Pons (tissue), 1 donor: Measurements from ENCODE around the gene SSTR3.
"Not testable (repeated sequence)": the region's sequence is repeated elsewhere in the genome, so short reads cannot be mapped to it uniquely, and the experiment has no call there.

Source experiments
- DNase-seq: peaks from one replicate; pipeline ENCODE4 v3.0.0-alpha.2; 2016; ENCODE audit warnings: low spot score

Gene SSTR3

DNA sequence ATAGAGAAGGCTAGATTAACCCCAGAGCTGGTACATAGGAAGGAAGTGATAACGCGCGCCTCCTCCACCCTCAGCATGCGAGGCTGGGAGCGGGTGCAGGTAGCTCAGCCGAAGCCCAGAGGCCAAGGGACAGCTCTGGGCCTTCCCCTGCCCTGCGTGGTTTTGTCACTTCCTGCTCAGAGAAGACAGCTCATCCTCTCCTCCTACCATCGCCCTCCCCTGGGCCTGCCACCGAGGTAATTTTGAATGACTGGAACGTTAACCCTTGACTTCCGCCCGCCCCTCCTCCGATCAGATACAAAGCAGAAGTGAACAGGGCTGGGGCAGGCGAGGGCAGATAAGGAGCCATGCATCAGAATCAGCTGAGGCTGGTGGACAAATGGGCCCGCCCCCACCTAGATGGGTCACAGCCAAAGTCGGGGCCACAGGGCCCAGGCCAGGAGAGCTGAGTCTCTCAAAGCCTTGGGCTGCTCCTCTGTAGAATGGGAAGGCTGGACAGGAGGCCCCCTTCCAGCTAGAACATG lies 30.2 kb upstream of the SSTR3 start:
- no peak for DNase-seq

GRCh38 chr22:37241351-37242142 lies 29.3 kb upstream of the SSTR3 start:
- no peak for DNase-seq

DNA sequence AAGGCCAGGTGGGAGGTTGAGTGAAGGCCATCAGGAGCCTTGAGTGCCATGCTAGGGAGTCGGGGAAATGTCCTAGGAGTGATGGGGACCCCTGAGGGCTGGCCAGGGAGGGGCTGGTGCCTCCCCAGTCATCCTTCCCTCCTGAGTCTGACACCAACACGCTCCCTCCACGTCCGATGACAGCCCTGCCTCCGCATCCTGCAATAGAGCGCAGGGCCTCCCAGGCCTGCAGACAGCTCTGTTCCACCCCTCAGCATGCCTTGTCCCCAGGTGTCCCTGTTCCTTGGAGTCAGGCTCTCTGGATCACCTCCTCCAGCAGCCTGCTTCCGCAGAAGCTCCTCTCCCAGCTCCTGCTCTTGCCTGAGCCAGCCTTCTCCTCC lies 28.7 kb upstream of the SSTR3 start:
- DNase-seq: no peak

DNA sequence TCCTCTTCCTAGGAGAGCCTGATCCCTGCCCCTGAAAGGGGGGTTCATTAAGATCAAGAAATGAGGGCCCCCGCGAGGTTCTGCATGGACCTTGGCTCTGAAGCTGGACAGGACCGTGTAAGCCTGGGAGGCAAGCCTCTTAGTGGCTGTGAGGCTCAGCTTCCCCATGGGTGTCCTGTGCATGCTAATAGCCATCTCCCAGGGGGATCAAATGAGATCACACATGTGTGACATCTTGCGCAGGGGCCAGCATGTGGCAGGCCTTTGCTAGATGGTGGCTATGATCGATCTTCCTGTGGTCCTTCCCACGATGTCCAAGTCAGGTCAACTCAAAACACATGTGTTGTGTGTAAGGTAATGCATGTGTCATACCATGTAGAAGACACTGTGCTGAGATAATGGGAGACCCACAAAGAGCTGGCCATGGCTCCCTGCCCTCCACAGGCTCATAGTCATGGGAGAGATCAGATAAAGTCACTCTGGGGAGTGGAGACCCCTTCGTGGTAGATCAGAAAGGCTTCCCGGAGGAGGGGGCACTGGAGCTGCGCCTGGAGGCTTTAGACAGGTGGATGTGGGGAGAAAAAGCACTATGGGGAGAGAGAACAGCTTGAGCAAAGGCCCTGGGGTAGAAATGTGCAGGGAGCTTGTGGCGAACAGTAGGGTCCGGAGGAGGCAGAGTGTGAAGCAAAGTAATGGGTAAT lies 28.1 kb upstream of the SSTR3 start:
- no peak for DNase-seq

GRCh38 chr22:37239336-37240239 lies 27.3 kb upstream of the SSTR3 start:
- no peak for DNase-seq

GRCh38 chr22:37237371-37238268 lies 25.3 kb upstream of the SSTR3 start:
- DNase-seq: no peak

DNA sequence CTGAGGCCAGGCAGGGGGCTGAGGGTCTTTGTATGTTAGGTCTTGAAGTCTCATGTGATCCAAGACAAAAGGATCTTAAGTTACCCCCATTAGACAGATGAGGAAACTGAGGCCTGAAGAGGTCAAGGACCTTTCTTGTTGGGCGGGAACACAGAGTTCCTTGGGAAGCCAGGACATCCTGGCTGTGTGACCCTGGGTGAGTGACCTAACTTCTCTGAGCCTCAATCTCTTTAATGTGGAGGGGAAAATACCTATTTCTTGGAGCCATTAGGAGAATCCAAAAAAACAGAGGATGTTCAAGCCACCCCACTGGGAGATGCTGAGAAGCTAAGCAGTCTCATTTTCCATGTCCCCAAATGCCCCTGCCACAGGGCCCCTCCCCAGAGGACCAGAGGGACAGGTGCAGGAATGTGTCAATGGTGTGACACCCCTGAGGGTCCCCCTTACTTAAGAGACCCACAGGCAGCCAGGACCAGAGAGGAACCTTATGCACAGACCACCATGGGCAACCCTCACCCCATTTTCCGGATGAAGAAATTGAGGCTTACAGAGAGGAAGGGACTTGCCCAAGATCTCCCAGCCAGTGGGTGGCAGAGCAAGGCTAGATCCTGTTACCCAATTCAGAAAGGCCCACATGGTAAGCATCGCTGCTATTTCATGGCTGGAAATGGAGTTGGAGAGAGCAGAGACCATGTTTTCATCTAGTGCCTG lies 23.8 kb upstream of the SSTR3 start:
- no peak for DNase-seq

- DNase-seq: no peak
Observed at GRCh38 chr22:37234736-37235711, 22.7 kb upstream of the SSTR3 start.

DNA sequence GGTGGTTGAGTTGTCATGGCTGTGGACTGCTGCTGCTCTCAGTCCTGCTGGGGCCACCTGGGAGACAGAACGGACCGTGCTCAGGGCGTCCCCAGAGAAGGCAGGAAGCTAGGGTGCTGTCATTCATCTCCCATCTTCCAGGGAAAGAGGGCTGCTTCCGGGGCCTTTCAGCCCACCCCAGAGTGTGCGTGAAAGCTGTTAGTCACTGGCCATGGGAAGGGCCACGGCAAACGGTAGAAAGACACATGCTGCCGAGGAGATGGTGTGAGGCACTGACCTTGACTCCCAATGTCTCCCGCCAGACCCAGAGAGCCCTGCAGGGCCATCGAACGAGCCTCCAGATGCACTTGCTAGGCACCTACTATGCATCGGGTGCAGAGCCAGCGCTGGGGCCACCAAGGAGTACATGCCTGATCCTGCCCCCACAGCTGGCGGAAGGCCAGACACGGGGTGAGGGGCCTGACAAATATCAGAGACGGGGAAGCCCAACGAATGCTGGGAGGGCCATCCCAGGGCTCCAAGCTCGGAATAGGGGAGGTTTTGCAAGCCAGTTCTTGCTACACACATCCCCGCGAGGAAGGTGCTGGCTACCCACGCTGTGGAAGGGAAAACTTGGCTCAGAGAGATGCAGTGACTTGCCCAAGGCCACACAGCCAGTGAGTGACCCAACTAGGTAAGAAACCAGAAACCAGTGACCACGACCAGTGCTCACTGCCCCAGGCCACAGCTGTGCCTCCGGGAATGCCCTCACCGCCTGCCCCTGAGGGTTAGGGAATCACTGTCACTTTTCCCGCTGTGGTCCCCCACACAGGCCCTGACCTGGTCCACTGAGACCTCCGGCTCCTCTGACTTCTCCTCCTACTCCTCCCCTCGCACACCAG lies 21.7 kb upstream of the SSTR3 start:
- no peak for DNase-seq

DNA sequence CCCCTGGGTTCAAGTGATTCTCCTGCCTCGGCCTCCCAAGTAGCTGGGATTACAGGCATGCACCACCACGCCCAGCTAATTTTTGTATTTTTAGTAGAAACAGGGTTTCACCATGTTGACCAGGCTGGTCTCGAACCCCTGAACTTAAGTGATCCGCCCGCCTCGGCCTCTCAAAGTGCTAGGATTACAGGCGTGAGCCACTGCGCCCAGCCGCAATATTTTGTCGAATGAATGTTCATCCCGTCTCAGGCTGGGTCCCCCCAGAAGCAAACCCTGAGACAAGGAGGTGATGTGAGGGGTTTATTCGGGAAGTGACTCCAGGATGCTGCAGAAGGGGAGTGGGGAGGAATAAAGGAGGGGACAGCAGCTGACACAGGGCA lies 21.1 kb upstream of the SSTR3 start:
- DNase-seq: not testable (repeated sequence)

DNA sequence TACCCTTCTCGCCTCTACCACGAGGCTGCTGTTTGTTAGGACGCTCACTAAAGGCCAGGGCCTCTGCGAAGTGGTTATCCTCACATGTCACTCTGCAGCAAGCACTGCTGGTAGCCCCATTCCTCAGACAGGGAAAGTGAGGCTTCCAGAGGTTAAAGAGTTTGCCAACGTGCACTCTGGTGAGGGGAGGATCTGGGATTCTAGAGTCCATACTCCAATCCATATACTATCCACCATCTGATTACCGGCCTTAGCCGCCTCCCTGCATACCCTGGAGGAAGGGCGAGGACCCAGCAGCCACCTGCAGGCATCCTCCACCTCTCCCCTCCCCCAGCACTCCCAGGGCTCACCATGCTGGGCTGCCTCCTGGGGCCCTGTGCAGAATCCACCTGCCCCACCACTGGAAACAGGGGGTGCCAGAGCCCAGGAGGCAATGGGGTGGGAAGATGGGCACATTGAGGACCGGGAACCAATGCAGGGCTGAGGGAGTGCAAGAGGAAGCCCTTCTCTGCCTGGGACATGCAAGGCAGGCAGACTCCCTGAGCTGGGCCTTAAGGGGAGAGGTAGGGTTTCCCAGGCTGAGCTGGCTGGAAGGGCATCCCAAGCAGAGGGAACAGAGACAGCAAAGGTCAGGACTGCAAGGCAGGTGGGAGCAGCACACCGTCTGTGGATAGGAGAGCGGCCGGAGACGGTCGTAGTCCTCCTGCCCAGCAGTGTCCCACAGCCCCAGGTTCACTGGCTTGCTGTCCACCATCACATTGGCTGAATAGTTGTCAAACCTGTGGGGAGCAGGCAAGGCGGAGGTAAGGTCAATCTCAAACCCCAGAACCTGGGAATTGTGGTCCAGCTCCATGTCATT lies 20.1 kb upstream of the SSTR3 start:
- no peak for DNase-seq

GRCh38 chr22:37231406-37232139 lies 19.3 kb upstream of the SSTR3 start:
- no peak for DNase-seq

DNA sequence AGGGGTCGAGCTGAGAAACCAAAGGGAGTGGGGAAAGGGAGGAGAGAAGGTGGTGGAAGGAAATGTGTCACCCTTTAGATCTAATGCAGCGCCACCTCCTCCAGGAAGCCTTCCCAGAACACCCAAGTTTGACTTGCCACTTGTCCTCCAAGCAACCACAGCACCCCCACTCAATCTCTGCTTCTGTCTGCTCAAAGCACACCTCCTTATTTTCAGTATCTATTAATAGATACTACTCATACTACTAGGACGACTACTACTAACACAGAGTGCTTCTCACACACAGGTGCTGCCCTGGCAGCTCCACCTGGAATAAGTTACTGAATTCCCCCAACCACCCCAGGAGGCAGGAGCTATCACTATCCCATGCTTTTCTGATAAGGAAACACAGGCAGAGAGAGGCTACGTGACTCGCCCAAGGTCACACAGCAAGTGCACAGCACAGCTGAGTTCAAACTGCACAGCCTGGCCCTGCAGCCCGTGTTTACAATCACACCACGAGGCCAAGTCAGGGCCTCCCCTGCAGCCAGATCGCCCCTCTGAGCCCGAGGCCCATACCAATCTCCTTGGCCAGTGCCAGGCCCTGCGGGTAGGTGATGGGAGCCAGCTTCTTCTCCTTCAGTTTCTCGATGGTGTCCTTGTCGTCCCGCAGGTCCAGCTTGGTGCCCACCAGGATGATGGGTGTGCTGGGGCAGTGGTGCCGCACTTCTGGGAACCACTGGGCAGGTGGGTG lies 18.6 kb upstream of the SSTR3 start:
- DNase-seq: no peak

DNA sequence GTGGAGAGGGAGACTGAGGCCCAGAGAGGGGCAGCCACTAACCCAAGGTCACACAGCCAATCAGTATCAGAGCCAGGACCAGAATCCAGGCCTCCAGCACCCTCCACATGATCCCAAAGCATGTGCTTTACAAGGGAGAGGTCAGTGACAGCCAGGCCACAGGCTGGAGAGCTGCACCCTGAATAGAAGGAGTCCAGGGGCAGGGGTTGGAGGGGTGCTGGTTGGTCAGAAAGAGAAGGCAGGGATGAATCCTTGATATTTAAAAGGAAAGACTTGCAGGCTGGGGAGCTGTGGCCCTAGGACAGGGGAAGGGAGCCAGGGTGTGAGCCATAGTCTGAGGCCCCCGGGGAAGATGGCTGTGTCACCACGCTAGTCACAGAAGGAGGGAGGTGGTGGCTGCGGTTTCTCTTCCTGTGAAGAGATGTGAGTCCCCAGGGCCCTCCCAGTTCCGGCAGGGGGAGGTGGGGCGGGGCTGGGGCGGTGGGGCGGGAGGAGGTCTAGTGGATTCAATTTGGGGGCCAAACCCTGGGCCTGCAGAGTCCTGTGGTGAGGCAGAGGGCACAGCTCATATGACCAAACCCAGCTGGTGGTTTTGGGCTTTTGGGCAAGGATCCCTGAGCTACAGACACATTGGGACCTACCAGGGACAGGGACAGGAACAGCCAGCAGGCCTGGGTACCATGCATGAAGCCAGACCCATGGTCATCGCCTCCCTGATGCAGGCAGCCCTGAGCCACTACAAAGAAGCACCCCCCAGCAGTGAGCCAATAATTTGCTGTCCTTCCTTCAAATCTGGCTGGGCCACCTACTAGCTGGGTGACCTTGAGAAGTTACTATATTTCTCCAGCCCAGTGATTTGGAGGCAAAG lies 17.8 kb upstream of the SSTR3 start:
- DNase-seq: no peak
